ENCODE data around the gene SUSD3. TPM values are rescaled to one million over a fixed set of nuclear protein-coding genes. Genes with fewer than 3 reads are reported as not detected.

Gene SUSD3
- total RNA-seq, 1 donor from 2014 or later: not detected

DNA sequence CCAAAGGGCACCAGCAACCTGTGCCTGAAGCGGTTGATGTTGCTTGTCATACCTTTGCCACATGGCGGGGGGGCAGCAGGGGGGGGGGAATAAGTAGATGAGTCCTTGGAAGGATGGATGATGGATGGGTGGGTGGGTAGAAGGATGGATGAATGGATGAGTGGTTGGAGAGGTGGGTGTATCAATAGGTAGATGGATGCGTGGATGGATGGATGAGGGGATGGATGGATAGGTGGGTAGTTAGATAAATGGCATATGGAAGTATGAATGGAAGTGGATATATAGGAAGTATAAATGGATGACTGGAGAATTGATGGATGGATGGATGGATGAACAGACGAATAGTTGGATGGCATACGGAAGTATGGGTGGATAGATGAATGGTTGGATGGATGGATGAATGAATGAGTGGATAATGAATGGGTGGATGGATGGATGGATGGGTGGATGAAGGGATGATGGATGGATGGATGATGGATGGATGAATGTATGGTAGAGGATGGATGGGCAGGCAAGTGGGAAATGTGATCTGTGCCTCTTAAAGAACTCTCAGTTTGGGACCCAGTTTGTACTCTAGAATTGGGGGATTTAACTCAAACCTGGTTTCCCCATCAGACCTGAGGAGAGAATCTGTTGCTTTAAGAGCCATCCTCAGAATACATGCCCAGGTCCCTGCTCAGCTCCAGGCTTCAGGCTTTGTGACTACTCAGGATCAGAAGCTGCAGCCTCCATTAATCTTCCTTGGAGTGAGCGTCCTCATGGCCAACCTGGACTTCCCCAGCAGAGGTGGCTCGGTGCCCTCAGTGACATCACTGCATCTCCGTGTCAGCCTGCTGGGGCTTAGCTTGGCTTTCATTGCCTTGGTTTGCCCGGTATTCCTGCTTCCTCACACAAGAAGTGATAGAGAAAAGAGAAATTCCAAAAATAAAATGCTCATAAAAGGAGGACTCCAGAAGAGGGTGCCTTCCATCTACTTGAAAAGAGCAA is 27.6 kb upstream of the SUSD3 start:
- Mint-ChIP-seq H3K4me1 (no peaks in the 10 kb centered on the region), H3K9me3 (peaks cover 3% of the 10 kb centered on the region), H3K27me3 (ENCODE audit: low read depth) (peaks cover 5% of the 10 kb centered on the region), H3K36me3 (ENCODE audit: low read depth) (peaks cover 3% of the 10 kb centered on the region), H3K27ac (ENCODE audit: unreplicated experiment) (no peak overlapping the region), H3K4me3 (no peak overlapping the region)
- TF ChIP-seq, protein P1, sequence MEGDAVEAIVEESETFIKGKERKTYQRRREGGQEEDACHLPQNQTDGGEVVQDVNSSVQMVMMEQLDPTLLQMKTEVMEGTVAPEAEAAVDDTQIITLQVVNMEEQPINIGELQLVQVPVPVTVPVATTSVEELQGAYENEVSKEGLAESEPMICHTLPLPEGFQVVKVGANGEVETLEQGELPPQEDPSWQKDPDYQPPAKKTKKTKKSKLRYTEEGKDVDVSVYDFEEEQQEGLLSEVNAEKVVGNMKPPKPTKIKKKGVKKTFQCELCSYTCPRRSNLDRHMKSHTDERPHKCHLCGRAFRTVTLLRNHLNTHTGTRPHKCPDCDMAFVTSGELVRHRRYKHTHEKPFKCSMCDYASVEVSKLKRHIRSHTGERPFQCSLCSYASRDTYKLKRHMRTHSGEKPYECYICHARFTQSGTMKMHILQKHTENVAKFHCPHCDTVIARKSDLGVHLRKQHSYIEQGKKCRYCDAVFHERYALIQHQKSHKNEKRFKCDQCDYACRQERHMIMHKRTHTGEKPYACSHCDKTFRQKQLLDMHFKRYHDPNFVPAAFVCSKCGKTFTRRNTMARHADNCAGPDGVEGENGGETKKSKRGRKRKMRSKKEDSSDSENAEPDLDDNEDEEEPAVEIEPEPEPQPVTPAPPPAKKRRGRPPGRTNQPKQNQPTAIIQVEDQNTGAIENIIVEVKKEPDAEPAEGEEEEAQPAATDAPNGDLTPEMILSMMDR (conservative IDR thresholded peaks at IDR 0.05): no peak
- no peak for DNase-seq (ENCODE audit: low read depth, low spot score)

DNA sequence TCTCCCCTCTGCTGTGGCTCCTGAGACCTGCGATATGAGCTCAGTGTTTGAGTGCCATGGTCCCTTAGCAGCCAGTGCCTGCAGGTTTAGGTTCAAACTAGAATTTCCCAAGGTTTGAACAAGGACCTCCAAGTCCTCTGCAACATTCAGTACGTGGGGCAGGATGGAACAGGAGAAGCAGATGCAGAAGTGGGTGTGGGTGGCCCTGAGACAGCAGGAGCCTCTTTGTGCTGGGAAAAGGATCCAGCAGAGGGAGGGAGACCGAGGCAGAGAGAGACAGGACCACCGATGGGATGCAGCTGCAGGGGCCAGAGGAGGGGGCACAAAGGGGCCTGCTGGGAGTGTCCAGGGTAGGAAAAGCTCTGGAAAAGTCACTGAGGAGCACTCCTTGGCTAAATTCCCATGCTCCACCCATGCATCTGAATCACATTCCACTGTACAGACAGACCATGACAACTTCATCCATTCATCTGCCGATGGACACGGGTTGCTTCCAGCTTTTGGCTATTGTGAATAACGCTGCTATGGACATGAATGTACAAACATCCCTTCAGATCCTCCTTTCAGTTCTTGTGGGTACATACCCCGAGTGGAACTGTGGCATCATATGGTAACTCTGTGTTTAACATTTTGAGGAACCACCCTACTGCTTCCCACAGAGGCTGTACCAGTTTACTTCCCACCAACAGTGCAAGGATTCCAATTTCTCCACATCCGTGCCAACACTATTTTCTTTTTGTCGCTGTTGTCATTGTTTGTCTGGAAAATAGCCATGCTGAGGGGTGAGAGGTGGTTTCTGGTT is 26.7 kb upstream of the SUSD3 start:
- Mint-ChIP-seq H3K36me3 (ENCODE audit: low read depth) (peaks cover 3% of the 10 kb centered on the region), H3K4me3 (no peak overlapping the region), H3K9me3 (peaks cover 3% of the 10 kb centered on the region), H3K27me3 (ENCODE audit: low read depth) (peaks cover 5% of the 10 kb centered on the region), H3K4me1 (no peaks in the 10 kb centered on the region), H3K27ac (ENCODE audit: unreplicated experiment) (no peak overlapping the region)
- TF ChIP-seq, protein P1 (conservative IDR thresholded peaks at IDR 0.05): no peak
- DNase-seq (ENCODE audit: low read depth, low spot score): no peak

DNA sequence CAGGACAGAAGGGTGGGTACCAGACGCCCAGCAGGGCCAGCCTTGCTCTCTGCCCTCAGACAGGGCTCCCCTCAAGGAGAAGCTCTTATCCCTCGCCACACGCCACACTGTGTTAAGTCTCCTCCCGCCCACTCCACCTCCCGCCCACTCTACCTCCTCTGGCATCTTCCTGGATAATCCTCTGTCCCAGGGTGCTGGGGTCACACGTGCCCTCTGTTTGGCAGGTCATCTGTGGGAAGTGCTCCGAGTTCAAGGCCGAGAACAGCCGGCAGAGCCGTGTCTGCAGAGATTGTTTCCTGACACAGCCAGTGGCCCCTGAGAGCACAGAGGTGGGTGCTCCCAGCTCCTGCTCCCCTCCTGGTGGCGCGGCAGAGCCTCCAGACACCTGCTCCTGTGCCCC is 26.0 kb upstream of the SUSD3 start:
- Mint-ChIP-seq H3K36me3 (ENCODE audit: low read depth) (peaks cover 3% of the 10 kb centered on the region), H3K27ac (ENCODE audit: unreplicated experiment) (no peak overlapping the region), H3K4me1 (no peaks in the 10 kb centered on the region), H3K4me3 (no peak overlapping the region), H3K9me3 (peaks cover 3% of the 10 kb centered on the region), H3K27me3 (ENCODE audit: low read depth) (peaks cover 5% of the 10 kb centered on the region)
- DNase-seq (ENCODE audit: low read depth, low spot score): no peak
- TF ChIP-seq, protein P1 (conservative IDR thresholded peaks at IDR 0.05): no peak

DNA sequence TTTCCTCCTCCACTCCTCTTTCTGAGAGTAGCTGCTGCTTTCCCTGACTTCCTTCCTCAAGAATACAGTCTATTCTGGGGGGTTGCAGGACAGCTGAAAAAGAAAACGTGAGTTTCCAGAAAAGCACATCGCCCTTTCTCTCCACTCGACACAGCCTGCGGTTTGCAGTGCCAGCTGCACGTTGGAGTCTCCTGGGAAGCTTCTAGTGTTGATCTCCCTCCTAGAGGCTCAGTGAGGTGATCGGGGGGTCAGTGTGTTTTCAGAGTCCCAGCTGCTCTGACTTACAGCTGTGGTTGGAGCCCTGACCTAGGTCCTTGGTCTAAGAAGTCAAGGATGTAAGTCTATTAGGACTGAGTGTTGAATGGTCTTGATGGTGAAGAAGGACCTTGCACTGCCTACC is 25.0 kb upstream of the SUSD3 start:
- TF ChIP-seq, protein P1 (conservative IDR thresholded peaks at IDR 0.05): no peak
- Mint-ChIP-seq H3K27ac (ENCODE audit: unreplicated experiment) (no peak overlapping the region), H3K36me3 (ENCODE audit: low read depth) (peaks cover 3% of the 10 kb centered on the region), H3K4me3 (no peak overlapping the region), H3K27me3 (ENCODE audit: low read depth) (peaks cover 5% of the 10 kb centered on the region), H3K4me1 (no peaks in the 10 kb centered on the region), H3K9me3 (peaks cover 3% of the 10 kb centered on the region)
- no peak for DNase-seq (ENCODE audit: low read depth, low spot score)

DNA sequence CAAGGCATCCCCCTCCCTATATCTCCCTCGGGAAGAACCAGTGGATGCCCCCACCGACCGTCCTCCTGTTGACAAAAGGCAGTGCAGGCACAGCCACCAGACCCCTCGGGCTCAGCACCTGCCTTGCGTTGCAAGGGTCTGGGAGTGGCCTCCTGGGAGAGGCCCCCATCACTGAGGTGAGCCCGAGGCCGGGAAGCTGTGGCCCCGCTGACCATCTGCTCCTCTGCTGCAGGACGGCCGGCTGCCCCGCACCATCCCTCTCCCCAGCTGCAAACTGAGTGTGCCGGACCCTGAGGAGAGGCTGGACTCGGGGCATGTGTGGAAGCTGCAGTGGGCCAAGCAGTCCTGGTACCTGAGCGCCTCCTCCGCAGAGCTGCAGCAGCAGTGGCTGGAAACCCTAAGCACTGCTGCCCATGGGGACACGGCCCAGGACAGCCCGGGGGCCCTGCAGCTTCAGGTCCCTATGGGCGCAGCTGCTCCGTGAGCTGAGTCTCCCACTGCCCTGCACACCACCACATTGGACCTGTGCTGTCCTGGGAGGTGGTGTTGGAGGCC is 23.3 kb upstream of the SUSD3 start:
- peaks cover 5% of the 10 kb centered on the region for H3K27me3 Mint-ChIP-seq (ENCODE audit: low read depth)

More for the DNA sequence above, 23.3 kb upstream of the SUSD3 start:
- H3K4me3 Mint-ChIP-seq: no peak overlapping the region
- H3K4me1 Mint-ChIP-seq: no peaks in the 10 kb centered on the region
- H3K9me3 Mint-ChIP-seq: peaks cover 3% of the 10 kb centered on the region
- TF ChIP-seq, protein P1 (conservative IDR thresholded peaks at IDR 0.05): no peak
- no peak for DNase-seq (ENCODE audit: low read depth, low spot score)
- peaks cover 3% of the 10 kb centered on the region for H3K36me3 Mint-ChIP-seq (ENCODE audit: low read depth)
- no peak overlapping the region for H3K27ac Mint-ChIP-seq (ENCODE audit: unreplicated experiment)

All from neural crest cell (in vitro differentiated cells).